ENCODE data around the gene EPS8. TPM values are rescaled to one million over a fixed set of nuclear protein-coding genes. Genes with fewer than 3 reads are reported as not detected.

Gene EPS8
- total RNA-seq, 1 experiment from 2014 or later = 232 TPM

- H3K9me3 ChIP-seq (ENCODE audit: insufficient read depth, low read depth) = 0 out of 2 replicates have a peak, but pooled peaks cover 8% of the 10 kb centered on the region
- no TSS peak for BruUV-seq (replicated peaks)
- H4K20me1 ChIP-seq (ENCODE audit: insufficient read depth) = no peaks in the 10 kb centered on the region
- CTCF ChIA-PET = no interaction called here
- H3K4me3 ChIP-seq = no peak overlapping the region
- peaks cover 4% of the 10 kb centered on the region; the same call in 1 of the 2 replicates for H3K36me3 ChIP-seq (ENCODE audit: low read depth)
- H3K4me2 ChIP-seq = peak overlapping the region; percentile 13
- DNase-seq = peak in 1 of 2 experiments; percentile 52
- H3K9me2 ChIP-seq (ENCODE audit: insufficient read depth) = no peaks in the 10 kb centered on the region
- POLR2A ChIA-PET (ENCODE audit: unreplicated experiment) = interaction anchor here (0.9 kb wide), 1 partner anchor 89 kb away, joined by 7 read pairs; no protein-coding TSS in a partner anchor
- peaks cover 72% of the 10 kb centered on the region for H3K79me2 ChIP-seq (ENCODE audit: low read depth)
- no peaks in the 10 kb centered on the region for H3K27me3 ChIP-seq (ENCODE audit: insufficient read depth, low read depth)
- intact Hi-C loops (cut with micrococcal nuclease; ENCODE audit: unreplicated experiment) = loop anchor here (5.0 kb wide), 3 partner anchors 34 to 156 kb away; partner anchors contain the start of gene EPS8
- peaks cover 17% of the 10 kb centered on the region for H3F3A ChIP-seq (ENCODE audit: insufficient read depth, low read depth)
- peaks cover 27% of the 10 kb centered on the region for H3K4me1 ChIP-seq (replicated peaks; ENCODE audit: insufficient read depth)
- no peak overlapping the region for H2AFZ ChIP-seq
- TF ChIP-seq CTCF (conservative IDR thresholded peaks at IDR 0.05) = no peak
- TF ChIP-seq EZH2 (IDR thresholded peaks at IDR 0.05; ENCODE audit: low read depth) = no peak
- peak overlapping the region; percentile 58 for H3K27ac ChIP-seq
Observed at GRCh38 chr12:15701631-15702156, 87.5 kb downstream of the EPS8 start.

GRCh38 chr12:15701206-15701605 is 88.0 kb downstream of the EPS8 start:
- Histone ChIP-seq H3F3A (ENCODE audit: insufficient read depth, low read depth) (peaks cover 17% of the 10 kb centered on the region), H3K4me2 (peak overlapping the region; percentile 13), H3K9me2 (ENCODE audit: insufficient read depth) (no peaks in the 10 kb centered on the region), H3K27ac (peak overlapping the region; percentile 58), H3K79me2 (ENCODE audit: low read depth) (peaks cover 74% of the 10 kb centered on the region), H3K9me3 (ENCODE audit: insufficient read depth, low read depth) (0 out of 2 replicates have a peak, but pooled peaks cover 8% of the 10 kb centered on the region), H3K4me3 (no peak overlapping the region), H4K20me1 (ENCODE audit: insufficient read depth) (no peaks in the 10 kb centered on the region), H3K36me3 (ENCODE audit: low read depth) (peaks cover 4% of the 10 kb centered on the region; the same call in 1 of the 2 replicates), H2AFZ (no peak overlapping the region), H3K4me1 (replicated peaks; ENCODE audit: insufficient read depth) (peaks cover 27% of the 10 kb centered on the region), H3K27me3 (ENCODE audit: insufficient read depth, low read depth) (no peaks in the 10 kb centered on the region)
- intact Hi-C loops (cut with micrococcal nuclease; ENCODE audit: unreplicated experiment) = loop anchor here (5.0 kb wide), 3 partner anchors 34 to 156 kb away; partner anchors contain the start of gene EPS8
- DNase-seq = no peak
- CTCF ChIA-PET = no interaction called here
- POLR2A ChIA-PET (ENCODE audit: unreplicated experiment) = interaction anchor here (0.9 kb wide), 1 partner anchor 89 kb away, joined by 7 read pairs; no protein-coding TSS in a partner anchor
- no peak for TF ChIP-seq EZH2 (IDR thresholded peaks at IDR 0.05; ENCODE audit: low read depth)
- TF ChIP-seq CTCF (conservative IDR thresholded peaks at IDR 0.05) = no peak
- no TSS peak for BruUV-seq (replicated peaks)

GRCh38 chr12:15700595-15700994 is 88.6 kb downstream of the EPS8 start:
- Histone ChIP-seq H3K9me2 (ENCODE audit: insufficient read depth) (no peaks in the 10 kb centered on the region), H4K20me1 (ENCODE audit: insufficient read depth) (no peaks in the 10 kb centered on the region), H3K9me3 (ENCODE audit: insufficient read depth, low read depth) (0 out of 2 replicates have a peak, but pooled peaks cover 8% of the 10 kb centered on the region), H3K4me1 (replicated peaks; ENCODE audit: insufficient read depth) (peaks cover 27% of the 10 kb centered on the region), H2AFZ (no peak overlapping the region; the same call in 1 of the 2 replicates), H3K4me3 (no peak overlapping the region), H3K27ac (peak overlapping the region; percentile 58), H3F3A (ENCODE audit: insufficient read depth, low read depth) (peaks cover 17% of the 10 kb centered on the region), H3K4me2 (peak overlapping the region; percentile 13), H3K79me2 (ENCODE audit: low read depth) (peaks cover 75% of the 10 kb centered on the region), H3K36me3 (ENCODE audit: low read depth) (peaks cover 4% of the 10 kb centered on the region; the same call in 1 of the 2 replicates), H3K27me3 (ENCODE audit: insufficient read depth, low read depth) (no peaks in the 10 kb centered on the region)
- ChIA-PET CTCF (no interaction called here), POLR2A (ENCODE audit: unreplicated experiment) (no interaction called here)
- TF ChIP-seq EZH2 (IDR thresholded peaks at IDR 0.05; ENCODE audit: low read depth) (no peak), CTCF (conservative IDR thresholded peaks at IDR 0.05) (no peak)
- BruUV-seq (replicated peaks) = no TSS peak
- peak in 1 of 2 experiments; percentile 74 for DNase-seq
- intact Hi-C loops (cut with micrococcal nuclease; ENCODE audit: unreplicated experiment) = loop anchor here (5.0 kb wide), 3 partner anchors 33 to 157 kb away; partner anchors contain the start of gene EPS8

Measured in PC-9 (cell line).